GM12801 (cell line): ENCODE data around the gene GLTPD2.

Source experiments
- TF ChIP-seq, protein P1 (sequence below): IDR thresholded peaks from one replicate; pipeline ENCODE4 v1.5.1; 2011; ENCODE audit warnings: control low read depth; ENCODE audit not compliant: insufficient read length; ENCODE audit errors: extremely low read depth

GLTPD2 gene

DNA sequence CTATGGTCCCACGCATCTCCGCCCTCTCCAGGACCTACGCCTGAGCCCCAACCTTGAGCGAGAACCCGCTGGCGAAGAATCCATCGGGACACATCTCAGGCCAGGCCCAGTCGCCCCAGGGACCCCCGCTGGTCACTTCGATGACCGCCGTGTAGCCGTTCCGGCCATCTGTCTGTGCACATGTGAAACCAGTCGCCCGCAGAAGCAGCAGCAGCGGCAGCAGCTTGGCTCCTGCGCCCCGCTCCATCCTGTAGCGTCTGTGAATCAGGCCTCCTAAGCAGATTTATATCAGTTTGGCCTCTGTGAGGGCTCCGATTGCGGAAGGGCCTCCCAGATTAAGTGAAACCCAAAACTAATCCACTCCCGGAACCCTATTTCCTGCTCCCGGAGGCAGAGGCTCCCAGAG is 2.7 kb upstream of the GLTPD2 start, which contains the start of gene VMO1:
TSS of gene VMO1 (minus strand) at position 259 of the 406 bp plus-strand sequence. CDS start at position 247, 12 bp downstream.
- TF ChIP-seq, protein P1, sequence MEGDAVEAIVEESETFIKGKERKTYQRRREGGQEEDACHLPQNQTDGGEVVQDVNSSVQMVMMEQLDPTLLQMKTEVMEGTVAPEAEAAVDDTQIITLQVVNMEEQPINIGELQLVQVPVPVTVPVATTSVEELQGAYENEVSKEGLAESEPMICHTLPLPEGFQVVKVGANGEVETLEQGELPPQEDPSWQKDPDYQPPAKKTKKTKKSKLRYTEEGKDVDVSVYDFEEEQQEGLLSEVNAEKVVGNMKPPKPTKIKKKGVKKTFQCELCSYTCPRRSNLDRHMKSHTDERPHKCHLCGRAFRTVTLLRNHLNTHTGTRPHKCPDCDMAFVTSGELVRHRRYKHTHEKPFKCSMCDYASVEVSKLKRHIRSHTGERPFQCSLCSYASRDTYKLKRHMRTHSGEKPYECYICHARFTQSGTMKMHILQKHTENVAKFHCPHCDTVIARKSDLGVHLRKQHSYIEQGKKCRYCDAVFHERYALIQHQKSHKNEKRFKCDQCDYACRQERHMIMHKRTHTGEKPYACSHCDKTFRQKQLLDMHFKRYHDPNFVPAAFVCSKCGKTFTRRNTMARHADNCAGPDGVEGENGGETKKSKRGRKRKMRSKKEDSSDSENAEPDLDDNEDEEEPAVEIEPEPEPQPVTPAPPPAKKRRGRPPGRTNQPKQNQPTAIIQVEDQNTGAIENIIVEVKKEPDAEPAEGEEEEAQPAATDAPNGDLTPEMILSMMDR = no peak

DNA sequence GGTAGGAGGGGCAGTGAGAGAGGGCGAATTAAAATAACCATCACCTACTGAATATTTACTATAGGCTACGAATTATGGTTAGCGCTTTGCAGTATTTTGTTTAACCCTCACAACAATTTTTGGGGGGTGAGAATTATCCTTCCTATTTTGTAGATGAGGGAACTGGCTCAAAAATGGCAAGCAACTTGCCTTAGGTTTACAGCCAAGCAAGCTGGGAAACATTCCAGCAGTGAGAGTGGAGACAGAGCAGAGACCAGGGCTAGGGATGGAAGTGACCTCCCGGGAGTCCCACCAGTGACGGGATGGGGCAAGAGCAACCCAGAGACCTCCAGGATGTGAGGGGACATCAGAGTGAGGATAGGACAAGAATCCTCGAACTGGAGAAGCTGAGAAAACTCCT is 2.2 kb upstream of the GLTPD2 start:
- TF ChIP-seq, protein P1 = no peak

DNA sequence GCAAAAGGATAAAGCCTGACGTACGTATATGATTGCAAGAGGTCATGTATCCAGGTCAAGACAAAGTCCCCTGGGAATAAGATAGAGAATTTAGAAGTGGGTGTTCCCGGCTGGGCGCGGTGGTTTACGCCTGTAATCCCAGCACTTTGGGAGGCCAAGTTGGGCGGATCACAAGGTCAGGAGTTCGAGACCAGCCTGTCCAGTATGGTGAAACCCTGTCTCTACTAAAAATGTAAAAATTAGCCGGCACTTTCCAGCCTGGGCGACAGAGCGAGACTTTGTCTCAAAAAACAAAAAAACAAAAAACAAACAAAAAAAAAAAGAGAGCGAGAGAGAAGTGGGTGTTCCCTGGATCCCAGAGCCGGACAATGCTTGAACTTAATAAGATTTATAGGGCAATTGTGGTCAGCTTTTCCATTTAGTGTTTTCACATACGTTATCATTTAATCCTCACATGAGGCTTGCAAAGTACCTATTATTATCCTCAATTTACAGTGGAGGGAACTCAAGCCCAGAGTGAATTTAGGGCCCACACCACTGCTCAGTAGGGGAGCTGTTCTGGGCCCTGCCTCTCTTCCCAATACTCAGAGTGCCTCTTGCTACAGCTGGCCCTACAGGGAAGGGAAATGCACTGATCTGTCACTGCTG is 481 bp upstream of the GLTPD2 start:
- TF ChIP-seq, protein P1 = no peak

DNA sequence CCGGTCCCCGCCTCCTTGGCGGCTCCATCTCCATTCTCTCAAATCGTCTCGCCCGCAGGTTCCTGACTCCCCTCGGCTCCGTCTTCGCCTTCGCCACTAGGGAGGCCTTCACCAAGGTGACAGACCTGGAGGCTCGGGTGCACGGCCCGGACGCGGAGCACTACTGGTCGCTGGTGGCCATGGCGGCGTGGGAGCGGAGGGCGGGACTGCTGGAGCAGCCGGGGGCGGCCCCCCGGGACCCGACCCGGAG is 862 bp downstream of the GLTPD2 start:
- TF ChIP-seq, protein P1 = no peak

DNA sequence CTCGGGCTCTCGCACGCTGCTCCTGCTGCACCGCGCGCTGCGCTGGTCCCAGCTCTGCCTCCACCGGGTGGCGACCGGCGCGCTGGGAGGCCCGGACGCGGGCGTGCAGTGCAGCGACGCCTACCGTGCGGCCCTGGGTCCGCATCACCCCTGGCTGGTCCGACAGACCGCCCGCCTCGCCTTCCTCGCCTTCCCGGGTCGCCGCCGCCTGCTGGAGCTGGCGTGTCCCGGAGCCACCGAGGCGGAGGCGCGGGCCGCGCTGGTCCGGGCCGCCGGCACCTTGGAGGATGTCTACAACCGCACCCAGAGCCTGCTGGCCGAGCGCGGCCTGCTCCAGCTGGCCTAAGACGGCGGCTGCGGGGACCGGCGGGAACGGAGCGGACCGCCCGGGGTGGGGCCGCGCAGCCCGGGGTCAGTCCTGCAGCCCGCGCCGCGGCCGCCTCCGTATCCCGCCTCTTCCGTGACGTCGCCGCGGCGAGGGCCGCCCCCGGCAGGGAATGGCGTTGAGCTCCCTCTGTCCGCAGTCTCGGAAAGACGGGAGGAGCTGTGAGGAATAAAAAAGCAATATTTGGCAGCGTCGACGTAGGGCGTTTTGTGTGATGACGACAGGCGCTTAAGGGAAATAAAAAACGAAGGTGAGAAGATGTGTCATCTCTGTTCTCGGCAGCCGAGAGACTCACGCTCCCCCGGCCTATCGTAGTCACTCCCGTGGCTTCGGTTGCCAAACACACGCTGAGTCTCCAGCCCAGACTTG is 1.4 kb downstream of the GLTPD2 start:
- TF ChIP-seq, protein P1 = no peak

DNA sequence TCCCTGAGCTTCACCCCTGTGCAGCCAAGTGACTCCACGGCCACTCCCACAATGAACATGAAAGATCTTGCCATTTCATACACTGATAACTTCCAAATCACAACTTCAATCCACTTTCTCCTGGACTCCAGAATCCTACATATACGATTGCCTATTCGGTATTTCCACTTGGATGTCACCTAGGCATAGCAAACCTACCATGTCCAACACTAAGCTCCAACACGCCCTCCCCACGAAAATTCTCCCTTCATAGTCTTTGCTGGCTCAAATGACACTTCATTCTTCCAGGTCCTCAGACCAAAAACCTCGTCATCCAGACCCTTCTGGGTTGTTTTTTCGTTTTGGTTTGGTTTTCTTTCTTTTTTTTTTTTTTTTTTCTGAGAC is 1.9 kb downstream of the GLTPD2 start:
- TF ChIP-seq, protein P1 = no peak

DNA sequence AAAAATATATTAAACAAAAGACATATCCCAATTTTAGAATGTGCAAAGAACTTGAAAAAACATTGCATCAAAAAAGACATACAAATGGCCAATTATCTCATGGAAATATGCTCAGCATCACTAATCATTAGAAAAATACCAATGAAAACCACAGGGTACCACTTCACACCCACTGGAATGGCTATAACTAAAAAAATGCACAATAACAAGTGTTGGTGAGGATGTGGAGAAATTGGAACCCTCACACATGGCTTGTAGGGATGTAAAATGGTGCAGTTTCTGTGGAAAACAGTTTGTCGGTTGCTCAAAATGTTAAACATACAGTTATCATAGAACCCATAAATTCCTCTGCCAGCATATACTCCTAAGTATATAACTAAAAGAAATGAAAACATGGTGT is 6.4 kb downstream of the GLTPD2 start:
- TF ChIP-seq, protein P1 = no peak
